GM18907 (cell line): Measurements from ENCODE around the gene RTN4R.

Experiments used
- ATAC-seq: cut with Tn5 transposase; IDR thresholded peaks from one replicate; pipeline ENCODE4 v1.9.1; 2021; ENCODE audit warnings: mild to moderate bottlenecking, moderate library complexity; ENCODE audit not compliant: unreplicated experiment

The RTN4R gene

DNA sequence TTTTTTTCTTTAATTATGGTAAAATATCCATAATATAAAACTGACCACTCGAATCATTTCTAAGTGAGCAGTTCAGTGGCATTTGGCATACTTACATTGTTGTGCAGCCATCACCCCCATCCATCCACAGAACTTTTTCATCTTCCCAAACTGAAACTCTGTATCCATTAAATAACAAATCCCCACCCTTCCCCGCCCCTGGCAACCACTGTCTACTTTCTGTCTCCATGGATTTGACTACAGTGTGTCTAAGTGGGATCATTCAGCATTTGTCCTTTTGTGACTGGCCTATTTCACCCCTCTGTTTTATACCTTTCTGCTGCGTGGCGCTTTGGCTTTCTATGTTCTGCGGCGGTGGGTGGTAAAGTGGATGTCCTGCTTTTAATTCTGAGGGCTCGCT is 49.1 kb downstream of the RTN4R start:
- no peak for ATAC-seq

DNA sequence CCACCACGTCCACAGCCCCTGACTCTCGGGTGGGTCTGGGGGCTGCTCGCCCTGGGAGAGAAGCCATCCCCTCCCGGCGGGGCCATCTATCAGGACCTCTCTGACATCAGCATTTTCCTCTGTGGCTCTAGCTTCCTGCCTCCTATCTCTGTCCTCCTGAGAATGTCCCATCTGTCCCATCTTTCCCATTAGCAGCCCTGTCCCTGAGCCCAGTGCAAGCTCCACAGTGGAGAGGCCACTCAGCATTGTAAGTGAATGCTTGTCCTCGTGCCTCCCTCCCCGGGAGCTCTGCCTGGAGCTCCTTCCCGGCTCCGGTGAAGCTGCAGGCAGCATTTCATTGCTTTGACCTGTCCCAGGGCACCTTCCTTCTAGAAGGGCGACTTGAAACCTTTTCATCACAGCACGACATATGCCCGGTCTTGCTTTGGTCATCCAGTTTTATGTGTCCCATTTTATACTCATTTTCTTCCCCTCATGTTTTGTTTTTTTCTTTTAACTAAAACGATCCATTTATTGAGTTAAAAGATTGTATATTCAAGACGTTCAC is 49.7 kb downstream of the RTN4R start:
- ATAC-seq = no peak

DNA sequence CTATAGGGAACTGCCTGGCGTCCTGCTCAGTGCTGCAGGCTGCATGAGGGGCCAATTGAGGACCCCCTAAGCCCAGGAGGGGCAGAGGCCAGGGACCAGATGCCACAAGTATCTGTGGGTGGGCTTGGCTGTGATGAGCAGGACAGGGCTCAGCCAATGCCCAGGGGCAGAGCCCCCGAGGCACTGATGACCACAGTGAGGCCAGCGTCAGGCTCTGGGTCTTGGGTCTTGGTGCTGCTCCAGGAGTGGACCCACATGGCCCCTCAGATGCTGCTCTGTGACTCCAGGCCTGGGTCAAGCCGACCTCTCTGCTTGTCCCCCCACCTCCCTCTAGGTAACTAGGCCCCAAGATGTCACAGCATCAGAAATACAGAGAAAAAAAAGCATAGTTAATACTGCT is 50.6 kb downstream of the RTN4R start:
- no peak for ATAC-seq

DNA sequence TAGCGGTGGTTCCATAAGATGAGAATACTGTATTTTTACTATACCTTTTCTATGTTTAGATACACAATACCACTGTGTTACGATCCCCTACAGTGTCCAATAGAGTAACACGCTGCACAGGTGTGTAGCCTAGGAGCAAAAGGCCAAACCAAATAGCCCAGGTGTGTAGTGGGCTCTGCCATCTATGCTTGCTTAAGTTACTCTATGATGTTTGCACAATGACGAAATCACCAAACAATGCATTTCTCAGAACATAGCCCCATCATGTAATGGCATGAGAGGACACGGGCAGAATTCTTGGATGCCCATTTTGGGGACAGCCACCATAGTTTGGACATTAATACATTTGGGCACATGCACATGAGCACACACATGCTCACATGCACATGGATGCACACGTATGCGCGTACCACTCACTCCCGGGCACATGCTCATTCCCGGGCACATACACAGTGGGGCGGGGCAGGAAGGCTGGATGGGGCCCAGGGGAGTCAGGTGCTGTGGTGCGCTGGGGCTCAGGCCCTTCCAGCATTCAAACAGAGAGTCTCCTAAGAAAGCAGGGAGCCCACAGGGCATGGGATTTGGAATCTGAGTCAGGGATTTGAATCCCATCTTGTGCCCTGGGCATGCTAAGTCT is 51.1 kb downstream of the RTN4R start:
- ATAC-seq = no peak

DNA sequence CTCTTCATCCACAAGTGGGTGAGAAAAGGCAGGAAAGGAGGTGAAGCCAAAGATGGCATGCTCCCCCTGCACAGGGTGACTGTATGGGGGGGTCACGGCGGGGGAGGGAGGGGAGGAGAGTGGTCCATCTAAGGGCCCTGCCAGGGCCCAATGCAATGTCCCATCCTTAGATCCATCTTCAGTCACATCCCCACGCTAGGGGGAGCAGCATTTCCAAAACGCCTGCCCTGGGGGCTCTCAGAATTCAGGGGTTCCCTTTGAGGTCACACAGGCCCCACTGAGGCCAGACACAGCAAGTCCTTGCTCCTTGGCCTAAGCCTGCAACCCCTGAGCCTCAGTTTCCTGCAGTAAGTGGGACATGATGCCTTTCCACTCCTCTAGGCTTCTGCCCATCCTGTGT is 52.4 kb downstream of the RTN4R start:
- ATAC-seq = no peak

DNA sequence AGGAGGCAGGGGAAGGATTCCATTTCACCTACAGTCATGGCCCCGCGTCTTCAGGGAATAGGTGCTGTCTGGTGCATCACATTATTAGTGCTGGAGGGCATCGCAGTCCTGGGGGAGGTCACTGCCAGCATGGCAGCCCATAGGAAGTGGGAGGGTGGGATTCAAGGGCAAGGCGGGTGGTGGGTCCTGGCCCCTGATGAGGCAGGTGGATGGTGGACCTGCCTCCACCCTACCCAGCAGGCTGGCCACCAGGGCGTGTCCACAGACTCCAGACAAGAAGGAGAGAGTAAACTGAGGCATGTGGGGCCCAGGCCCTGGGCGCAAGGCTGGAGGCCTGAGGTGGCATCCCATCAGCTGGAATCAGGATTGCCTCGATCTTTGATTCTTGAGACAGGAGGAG is 53.3 kb downstream of the RTN4R start:
- ATAC-seq = no peak

DNA sequence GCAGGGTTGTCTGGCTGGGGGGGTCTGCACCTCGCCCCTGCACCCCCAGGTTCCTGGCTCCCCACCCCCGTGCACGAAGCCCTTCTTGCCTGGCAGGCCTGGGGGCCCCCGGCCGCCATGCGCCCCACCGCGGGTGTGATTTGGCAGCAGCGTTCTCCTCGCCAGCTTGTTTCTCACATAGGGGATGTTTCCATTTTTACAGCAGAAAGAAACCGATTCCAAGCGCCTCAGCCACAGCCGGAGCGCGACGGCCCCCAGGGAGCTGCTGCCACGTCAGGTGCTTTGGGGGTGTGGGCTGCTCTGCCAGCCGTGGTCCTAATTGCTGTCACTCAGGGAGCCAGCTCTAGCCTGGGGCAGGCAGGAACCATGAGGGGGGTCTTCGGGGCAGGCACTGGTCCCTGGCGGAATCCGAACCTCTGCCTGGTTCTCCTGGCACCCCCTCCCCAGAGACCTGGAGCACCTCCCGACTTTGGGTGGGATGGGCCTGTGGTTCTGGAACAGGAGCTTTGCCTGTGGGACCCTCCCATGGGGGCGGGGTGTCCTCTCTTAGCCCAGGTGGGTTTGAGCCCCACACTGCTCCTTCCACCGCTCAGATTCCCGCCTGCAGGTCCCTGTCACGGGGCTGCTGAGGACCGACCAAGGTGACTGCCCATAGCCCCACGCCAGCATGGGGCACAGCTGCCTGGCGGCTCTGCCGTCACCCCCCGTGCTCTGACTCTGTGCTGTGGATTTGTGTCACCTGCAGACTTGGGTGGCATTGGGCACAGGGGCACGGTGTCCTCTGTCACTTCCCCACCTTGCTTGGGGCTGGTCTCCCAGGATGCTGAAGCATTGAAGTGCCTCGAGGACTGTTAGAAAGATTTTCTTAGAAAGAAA is 54.0 kb downstream of the RTN4R start:
- ATAC-seq = no peak

DNA sequence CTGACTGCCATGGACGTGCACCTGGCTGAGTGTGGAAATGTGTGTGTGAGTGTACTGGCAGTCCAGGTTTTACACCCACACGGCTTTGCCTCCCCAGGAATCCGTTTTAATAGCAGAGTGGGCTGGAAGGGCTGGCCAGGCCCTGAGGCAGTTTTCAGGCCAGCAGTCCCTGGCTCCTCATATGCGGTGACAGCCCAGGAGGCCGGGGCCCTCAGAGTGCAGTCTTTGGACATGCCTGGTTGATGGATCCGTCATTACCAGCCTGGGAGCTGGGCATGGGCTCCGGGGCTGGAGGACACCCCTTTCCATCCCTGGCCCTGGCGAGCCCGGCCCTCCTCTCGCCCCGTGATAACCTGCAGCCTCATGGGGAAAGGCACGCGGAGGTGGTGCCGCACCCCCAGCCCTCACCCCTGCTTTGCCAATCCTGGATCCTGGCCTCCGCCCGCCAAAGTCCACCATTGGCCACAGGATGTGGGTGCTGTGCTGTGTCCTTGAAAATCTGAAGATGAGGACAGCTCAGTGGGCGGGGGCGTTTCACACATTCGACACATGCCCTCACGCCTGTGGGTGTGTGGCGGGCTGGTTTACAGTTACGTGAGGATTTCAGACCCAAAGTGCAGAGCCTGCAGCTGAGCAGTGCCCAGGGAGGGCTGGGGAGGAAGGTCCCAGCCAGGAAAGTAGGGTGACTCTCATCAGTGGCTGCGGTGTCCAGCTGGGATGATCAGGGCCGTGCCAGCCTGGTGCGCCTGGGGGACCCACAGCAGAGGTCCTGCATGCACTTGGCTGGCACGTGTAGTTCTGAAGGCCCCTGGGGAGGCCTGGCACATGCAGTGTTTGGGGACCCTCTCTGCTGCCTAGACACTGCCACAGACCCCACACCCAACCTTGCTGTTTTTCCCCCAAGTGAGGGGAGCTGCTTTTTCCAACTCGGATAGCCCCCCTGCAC is 55.1 kb downstream of the RTN4R start:
- ATAC-seq = no peak

DNA sequence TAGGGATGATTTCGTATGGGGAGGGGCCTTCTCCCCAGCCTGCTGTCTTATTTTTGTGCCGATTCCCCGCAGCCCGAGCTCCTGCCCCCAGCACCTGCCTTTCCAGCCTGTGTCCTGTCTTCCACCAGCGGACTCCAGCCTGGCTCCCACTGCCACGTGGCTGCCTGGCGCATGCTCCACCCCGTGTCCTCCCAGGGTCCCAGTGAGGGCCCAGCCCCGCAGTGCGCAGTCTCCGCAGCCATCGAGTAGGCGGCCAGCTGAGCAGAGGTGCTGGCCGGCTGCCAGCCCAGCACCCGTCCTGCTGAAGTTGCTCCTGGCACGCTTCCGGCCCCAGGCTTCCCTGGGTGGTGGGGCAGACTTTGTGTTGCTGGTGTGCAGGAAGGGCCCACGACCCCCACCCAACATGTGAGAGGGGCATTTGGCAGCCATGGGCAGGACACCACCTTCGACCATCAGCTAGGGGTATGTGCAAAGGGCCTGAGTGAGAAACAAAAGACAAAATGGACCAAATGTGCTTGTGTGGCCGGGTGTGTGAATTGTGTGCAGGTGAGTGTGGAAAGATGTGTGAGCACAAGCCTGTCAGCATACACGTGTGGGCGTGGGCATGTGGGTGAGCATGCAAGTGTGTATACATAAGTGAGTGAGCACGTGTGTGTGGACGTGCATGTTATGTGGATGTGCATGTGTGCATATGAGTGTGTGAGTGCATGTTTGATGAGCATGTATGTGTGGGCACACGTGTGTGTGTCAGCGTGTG is 55.9 kb downstream of the RTN4R start:
- no peak for ATAC-seq

DNA sequence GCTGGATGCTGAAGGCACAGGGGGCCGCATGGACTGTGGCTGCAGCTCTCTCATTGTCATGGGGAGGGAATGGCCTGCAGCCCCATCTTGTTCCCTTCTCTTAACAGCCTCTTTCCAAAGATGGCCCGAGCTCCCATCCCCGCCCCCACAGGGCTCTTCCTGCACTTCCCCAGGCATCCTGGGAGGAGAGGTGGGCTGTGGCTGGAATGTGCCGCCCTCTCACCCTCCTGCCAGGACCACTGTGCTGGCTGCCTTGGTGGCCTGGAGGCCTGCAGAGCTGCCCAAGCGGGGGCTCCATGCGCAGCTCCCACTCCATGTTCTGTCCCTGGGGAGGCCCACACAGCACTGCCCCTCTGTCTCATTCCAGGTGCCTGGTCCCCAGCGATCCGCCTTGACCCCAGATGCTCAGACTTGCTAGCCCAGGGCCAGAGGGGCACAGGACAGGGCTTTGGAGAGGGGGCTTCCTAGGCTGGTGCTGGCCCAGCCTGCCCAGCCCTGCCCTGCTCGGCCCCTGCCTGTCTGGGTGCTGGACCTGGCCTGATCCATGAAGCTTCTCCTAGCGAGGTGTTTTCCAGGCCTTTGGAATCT is 56.6 kb downstream of the RTN4R start:
- no peak for ATAC-seq

DNA sequence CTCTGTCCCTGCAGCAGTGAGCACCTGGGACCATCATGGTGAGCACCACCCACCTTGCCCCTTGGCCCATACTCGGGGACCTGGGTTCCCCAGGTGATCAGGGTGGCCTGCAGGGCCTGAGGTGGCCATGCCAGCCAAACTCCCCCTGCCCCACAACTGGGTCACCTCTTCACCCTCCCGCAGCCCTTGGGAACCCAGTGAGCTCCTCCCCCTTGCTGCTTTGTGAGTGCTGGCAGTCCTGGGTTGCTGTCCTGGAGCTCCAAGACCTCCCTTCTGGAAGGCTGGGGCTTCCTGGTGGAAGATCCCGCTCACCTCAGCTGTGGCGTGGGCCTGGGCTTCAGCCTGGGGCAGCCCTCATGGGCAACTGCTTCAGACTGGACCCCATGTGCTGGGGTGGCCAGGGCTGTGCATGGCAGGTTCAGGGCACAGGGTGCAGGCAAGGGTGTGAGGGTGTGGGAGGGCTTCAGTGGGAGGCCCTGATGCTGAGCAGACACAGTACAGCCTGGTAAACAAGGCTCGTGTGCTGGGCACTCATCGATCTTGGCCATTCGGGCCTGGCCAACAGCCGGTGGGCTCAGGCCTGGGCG is 57.6 kb downstream of the RTN4R start:
- ATAC-seq = no peak

DNA sequence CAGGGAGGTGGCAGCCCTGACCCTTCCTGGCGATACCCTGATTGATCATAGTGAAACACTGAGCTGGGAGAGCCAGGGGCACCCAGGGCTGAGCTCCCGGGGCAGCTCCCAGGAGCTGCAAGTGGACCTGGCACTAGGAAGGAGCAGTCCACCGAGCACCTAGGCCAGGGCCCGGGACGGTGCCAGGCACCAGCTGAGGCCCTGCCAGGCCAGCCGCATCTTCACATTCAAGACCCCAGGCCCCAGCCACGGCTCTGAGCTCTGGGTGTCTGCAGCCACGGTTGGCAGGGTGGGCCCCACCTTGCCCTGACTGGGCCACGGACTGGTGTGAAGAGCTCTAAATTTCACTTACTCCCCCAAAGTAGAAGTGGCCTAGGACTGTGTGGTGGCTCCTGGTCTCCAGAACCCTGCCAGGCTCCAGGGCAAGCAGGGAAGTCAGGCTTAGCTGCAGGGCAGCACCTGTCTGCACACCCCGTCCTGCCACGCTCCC is 58.3 kb downstream of the RTN4R start:
- ATAC-seq = no peak

DNA sequence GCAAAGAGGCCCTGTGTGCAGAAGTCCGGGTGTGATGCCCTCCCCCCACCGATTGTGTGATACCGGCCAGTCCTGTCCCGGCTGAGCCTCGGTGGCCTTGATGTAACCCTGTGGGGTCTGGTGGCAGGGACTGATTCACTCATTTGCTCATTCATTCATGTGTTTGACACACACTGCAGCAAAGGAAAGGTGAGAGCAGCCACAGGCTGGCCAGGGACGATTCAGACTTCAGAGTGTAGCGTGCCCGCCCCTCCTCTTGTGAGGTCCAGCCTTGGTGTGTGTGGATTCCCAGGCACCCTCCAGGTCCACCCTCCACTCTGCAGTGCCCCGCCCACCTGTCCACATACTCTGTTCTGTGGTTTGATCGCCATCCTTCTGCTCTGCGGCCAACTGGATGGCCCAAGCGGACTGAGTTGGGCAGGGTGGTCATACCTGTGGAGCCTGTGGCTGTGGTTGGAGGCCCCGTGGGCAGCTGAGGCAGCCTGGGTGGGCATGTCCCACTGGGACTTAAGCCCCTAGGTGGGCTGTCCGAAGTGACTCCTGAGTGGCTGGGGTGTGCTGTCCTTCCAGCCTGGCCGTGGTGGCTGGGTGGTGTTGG is 59.3 kb downstream of the RTN4R start:
- ATAC-seq = no peak

DNA sequence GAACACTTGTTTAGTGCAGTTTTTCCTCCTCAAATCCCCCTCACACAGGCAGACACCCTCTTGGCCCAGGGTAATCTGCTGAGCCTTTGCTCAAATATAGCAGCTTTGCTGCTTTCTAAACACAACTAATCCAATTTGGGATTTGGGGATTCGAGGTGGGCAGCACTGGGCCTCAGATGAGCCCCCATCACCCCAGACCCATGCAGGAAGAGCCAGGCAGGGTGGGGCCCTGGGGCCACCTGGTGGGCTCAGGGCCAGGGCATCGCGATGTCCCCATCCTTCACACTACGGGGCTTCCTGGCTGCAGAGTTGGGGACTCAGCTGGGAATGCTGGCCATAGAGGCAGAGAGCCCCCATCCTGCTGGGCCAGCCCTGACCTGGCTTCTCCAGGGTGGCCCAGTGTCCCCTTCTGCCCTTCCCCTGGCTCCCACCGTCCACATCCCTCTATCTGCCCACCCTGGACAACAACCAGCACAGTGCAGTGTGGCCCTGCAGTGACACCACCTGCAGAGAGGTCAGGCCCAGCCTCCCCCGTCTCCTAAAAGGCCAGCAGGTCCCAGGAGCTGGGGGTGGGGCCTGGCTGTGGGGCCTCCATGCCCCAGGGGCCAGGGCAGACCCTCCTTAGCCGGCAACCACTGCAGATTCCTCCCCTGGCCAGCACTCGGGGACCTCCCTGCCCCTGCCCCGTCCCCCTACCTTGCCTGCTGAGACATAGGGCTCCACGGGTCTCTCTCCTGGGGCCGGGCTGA is 60.7 kb downstream of the RTN4R start:
- ATAC-seq = no peak

DNA sequence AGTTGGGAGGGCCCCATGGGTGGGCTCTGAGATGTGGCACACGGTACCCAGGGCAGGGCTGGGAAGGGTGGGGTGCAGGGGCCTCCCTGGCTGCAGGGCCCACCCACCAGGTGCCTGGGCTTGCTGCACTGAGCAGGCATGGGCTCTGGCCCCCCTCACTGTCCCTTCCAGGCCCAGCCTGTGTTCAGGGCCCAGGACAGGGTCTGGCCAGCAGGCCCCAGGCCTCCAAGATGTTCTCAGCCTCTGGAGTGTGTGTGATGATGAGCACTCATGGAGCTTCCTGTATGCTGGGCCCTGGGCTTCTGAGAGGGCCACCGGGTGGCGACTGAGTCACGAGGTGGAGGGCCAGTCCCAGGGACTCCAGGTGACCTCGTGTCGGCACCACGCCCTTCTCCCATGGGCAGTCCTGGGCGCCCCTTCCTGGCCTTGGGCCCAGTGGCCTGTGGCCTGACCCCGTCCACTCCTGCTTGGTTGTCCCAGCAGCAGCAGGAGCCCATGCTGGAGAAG is 61.4 kb downstream of the RTN4R start:
- peak; percentile 18 for ATAC-seq

DNA sequence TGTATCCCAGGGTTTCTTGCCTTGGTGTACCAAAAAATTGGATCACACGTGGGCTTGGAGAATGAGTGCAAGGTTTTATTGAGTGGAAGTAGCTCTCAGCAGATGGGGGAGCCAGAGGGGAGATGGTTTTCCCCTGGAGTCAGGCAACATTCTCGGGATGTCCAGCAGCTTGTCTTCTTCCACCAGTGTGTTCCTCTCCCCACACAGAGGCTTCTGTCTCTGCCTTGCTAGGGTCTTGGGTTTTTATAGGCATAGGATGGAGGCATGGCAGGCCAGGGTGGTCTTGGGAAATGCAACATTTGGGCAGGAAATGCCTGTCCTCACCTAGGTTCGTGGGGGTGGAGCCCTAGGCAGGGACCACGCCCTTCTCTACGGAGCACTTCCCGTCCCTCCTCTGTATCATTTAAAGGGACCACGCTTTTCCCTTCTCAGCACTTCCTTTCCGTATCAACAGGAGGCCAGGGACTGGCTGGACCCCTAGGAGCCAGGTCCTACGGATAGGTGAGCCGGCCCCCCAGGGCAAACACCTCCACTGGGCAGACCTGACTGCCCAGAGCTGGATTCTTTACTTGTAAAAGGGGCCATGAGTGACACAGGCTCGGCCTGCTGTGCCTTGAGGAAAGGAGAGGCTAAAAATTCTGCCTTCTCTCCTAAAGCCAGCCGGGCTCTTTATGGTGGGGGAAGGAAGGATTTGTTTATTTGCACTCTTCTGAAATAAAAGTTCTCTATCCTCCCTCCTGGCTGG is 62.0 kb downstream of the RTN4R start:
- ATAC-seq = peak; percentile 65

DNA sequence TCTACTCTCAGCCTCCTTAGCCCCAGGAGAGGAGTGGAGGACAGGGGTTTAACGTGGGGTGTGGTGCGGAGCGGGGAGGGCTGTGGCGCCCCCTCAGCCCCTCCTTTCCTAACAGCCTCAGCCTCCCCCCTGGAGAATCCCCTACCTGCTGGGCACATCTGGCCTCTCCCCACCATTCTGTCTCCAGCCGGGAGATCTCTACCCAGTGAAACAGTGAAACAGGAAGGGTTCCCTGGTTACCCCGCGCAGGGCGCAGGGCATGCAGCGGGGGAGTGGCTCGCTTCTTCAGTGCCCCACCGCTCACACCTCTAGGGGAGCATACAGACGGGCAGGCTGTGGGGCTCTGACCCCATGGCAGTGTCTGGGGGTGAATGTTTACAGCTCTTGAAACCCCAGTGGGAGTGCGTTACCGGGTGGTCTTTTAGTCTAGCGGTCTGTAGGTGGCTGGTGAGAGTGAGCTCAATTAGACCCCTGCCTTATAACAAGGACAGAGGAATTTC is 62.6 kb downstream of the RTN4R start:
- no peak for ATAC-seq
